GM12874 (cell line): ENCODE results near the gene NUDT6.

Experiments
- CTCF ChIP-seq: IDR thresholded peaks from 2 replicates; pipeline ENCODE4 v1.5.1; 2011; ENCODE audit warnings: low read depth, mild to moderate bottlenecking, control low read depth, low read length, moderate library complexity; ENCODE audit not compliant: insufficient read depth

NUDT6 gene

GRCh38 chr4:122889726-122890125 lies 32.7 kb downstream of the NUDT6 start:
- TF ChIP-seq CTCF: no peak

GRCh38 chr4:122884499-122884898 lies 37.9 kb downstream of the NUDT6 start:
- TF ChIP-seq CTCF: no peak

- TF ChIP-seq CTCF: no peak
Observed at GRCh38 chr4:122882857-122883735, 39.3 kb downstream of the NUDT6 start.

- TF ChIP-seq CTCF: no peak
Observed at GRCh38 chr4:122879001-122879400, 43.4 kb downstream of the NUDT6 start.

GRCh38 chr4:122876456-122876855 lies 45.9 kb downstream of the NUDT6 start:
- no peak for TF ChIP-seq CTCF

- TF ChIP-seq CTCF: no peak
Observed at GRCh38 chr4:122875949-122876348, 46.4 kb downstream of the NUDT6 start.

- no peak for TF ChIP-seq CTCF
Observed at GRCh38 chr4:122873821-122874593, 48.4 kb downstream of the NUDT6 start.
